SU-DHL-6 (cell line): ENCODE data around the gene SFXN1.

Experiments
- CTCF ChIP-seq: fragments of 200-600 bp; sonication (generic); IDR thresholded peaks from one replicate; pipeline ENCODE4 v1.5.1; 2017; ENCODE audit warnings: antibody characterized with exemption, mild to moderate bottlenecking, low read length, moderate library complexity; ENCODE audit not compliant: insufficient read depth, poor library complexity, severe bottlenecking
- EZH2phosphoT487 ChIP-seq: fragments of 200-600 bp; sonication (generic), shearing (Covaris generic); conservative IDR thresholded peaks from 2 replicates; pipeline ENCODE4 v1.6.1; 2018; ENCODE audit warnings: mild to moderate bottlenecking, antibody characterized with exemption, low read length, moderate library complexity, mixed read lengths

- no peak for TF ChIP-seq CTCF
- TF ChIP-seq EZH2phosphoT487, result no peak
Measured at GRCh38 chr5:175551266-175551665, 72.9 kb downstream of the SFXN1 start.
